ENCODE data around the gene DRICH1.
"Not testable (repeated sequence)": the region's sequence is repeated elsewhere in the genome, so short reads cannot be mapped to it uniquely, and the experiment has no call there.

DRICH1 gene

DNA sequence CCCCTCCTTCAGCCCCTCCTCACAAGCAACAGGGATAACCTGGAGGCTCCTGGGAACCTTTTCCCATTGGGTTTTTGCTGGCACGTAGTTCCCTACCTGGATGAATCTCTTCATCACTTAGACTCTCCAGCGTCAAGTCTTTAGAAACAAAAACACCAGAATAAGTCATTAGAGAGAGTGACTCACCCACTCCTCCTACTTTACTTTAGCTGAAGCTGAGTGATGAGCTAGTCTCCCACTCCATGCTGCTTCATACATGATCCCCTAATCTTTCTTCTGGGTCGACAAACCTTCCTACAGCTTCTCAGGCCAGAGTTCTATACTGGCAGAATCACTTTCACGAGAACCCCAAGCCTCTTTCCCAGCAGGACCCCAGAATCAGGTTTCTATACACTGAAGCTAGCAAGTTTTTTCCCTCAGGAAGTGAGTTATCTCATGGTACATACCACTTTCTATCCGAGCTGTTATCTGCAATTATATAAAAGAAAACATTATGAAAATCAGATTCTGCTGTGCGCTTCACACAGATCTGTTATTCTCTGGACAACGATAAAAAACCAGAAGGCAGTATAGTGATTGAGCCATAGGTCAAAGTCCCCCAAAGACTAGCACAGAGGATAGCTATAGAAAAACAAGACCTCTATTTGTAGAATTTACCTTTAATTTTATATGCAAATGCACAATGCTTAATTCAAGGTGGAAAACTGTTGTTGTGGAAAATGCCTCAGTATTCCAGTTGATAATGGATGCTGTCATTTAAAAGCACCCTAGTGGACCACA, 18.7 kb downstream of the DRICH1 start:
- Histone ChIP-seq H3K4me3 (ENCODE audit: low read length) (no peak overlapping the region), H3K9me3 (ENCODE audit: control insufficient read depth, low read length) (no peaks in the 10 kb centered on the region), H3K36me3 (ENCODE audit: control insufficient read depth, insufficient read depth, low read length, severe bottlenecking) (no peaks in the 10 kb centered on the region), H3K9ac (ENCODE audit: low read length) (no peak overlapping the region), H3K4me1 (ENCODE audit: control insufficient read depth, insufficient read depth, low read length) (no peaks in the 10 kb centered on the region), H3K27me3 (replicated peaks; ENCODE audit: control insufficient read depth, insufficient read depth, low read length) (peaks cover 6% of the 10 kb centered on the region)
- peak; percentile 6 for DNase-seq (ENCODE audit: low read depth)

- Histone ChIP-seq H3K9ac (ENCODE audit: low read length) (no peak overlapping the region), H3K4me3 (ENCODE audit: low read length) (no peak overlapping the region), H3K9me3 (ENCODE audit: control insufficient read depth, low read length) (no peaks in the 10 kb centered on the region), H3K27me3 (replicated peaks; ENCODE audit: control insufficient read depth, insufficient read depth, low read length) (peaks cover 6% of the 10 kb centered on the region), H3K4me1 (ENCODE audit: control insufficient read depth, insufficient read depth, low read length) (no peaks in the 10 kb centered on the region), H3K36me3 (ENCODE audit: control insufficient read depth, insufficient read depth, low read length, severe bottlenecking) (no peaks in the 10 kb centered on the region)
- DNase-seq (ENCODE audit: low read depth), result no peak
Measured at GRCh38 chr22:23609983-23610781, 21.9 kb downstream of the DRICH1 start.

DNA sequence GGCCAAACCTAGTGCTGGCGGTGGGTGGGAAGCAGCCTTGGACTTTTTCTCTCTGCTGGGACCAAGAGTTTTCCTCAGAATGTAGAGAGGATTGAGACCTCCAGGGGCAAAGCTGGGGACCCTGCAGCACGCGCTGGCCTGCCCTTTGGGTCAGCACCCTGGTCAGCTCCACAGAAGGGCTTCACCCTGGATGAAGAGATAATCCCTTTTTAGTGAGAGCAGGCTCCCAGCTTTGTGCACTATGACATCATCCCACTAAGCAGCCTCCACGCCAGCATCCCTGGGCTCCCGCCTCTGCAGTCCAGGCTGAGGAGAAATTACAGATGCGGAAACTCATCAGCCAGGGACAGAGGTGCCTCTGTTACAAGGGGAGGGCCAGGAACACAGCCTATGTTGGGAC, 23.5 kb downstream of the DRICH1 start:
- Histone ChIP-seq H3K36me3 (ENCODE audit: control insufficient read depth, insufficient read depth, low read length, severe bottlenecking) (no peaks in the 10 kb centered on the region), H3K27me3 (replicated peaks; ENCODE audit: control insufficient read depth, insufficient read depth, low read length) (peaks cover 13% of the 10 kb centered on the region), H3K4me3 (ENCODE audit: low read length) (no peak overlapping the region), H3K9me3 (ENCODE audit: control insufficient read depth, low read length) (no peaks in the 10 kb centered on the region), H3K9ac (ENCODE audit: low read length) (no peak overlapping the region), H3K4me1 (ENCODE audit: control insufficient read depth, insufficient read depth, low read length) (no peaks in the 10 kb centered on the region)
- DNase-seq (ENCODE audit: low read depth), result peak; percentile 8

GRCh38 chr22:23606204-23607131, 25.7 kb downstream of the DRICH1 start:
- Histone ChIP-seq H3K36me3 (ENCODE audit: control insufficient read depth, insufficient read depth, low read length, severe bottlenecking) (no peaks in the 10 kb centered on the region), H3K9ac (ENCODE audit: low read length) (no peak overlapping the region), H3K4me1 (ENCODE audit: control insufficient read depth, insufficient read depth, low read length) (no peaks in the 10 kb centered on the region), H3K4me3 (ENCODE audit: low read length) (no peak overlapping the region), H3K27me3 (replicated peaks; ENCODE audit: control insufficient read depth, insufficient read depth, low read length) (peaks cover 13% of the 10 kb centered on the region), H3K9me3 (ENCODE audit: control insufficient read depth, low read length) (no peaks in the 10 kb centered on the region)
- DNase-seq (ENCODE audit: low read depth), result no peak

- no peak for DNase-seq (ENCODE audit: low read depth)
- Histone ChIP-seq H3K9me3 (ENCODE audit: control insufficient read depth, low read length) (no peaks in the 10 kb centered on the region), H3K4me1 (ENCODE audit: control insufficient read depth, insufficient read depth, low read length) (no peaks in the 10 kb centered on the region), H3K9ac (ENCODE audit: low read length) (no peak overlapping the region), H3K36me3 (ENCODE audit: control insufficient read depth, insufficient read depth, low read length, severe bottlenecking) (no peaks in the 10 kb centered on the region), H3K27me3 (replicated peaks; ENCODE audit: control insufficient read depth, insufficient read depth, low read length) (peaks cover 13% of the 10 kb centered on the region), H3K4me3 (ENCODE audit: low read length) (no peak overlapping the region)
Measured at GRCh38 chr22:23604939-23605712, 27.0 kb downstream of the DRICH1 start.

DNA sequence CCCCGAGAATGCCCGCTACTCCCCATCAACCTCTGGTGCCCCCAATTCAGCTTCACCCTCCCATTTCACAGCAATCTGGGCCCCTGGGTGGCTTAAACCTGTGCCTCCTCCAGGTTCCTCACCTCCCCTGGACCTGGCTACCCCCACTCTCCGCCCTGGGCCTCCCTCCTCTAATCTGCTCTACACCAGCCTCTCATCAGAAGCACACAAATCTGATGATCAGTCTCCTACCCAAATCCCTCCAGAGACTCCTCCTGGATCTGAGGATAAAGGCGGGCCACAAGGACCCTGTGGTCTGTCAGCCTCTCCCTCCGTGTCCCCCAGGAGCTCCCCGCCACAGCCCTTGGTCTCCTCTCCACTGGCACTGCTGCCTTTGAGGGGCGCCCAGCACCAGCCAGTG, 28.9 kb downstream of the DRICH1 start:
- Histone ChIP-seq H3K9ac (ENCODE audit: low read length) (no peak overlapping the region), H3K4me3 (ENCODE audit: low read length) (no peak overlapping the region), H3K27me3 (replicated peaks; ENCODE audit: control insufficient read depth, insufficient read depth, low read length) (peaks cover 8% of the 10 kb centered on the region), H3K9me3 (ENCODE audit: control insufficient read depth, low read length) (no peaks in the 10 kb centered on the region), H3K4me1 (ENCODE audit: control insufficient read depth, insufficient read depth, low read length) (no peaks in the 10 kb centered on the region), H3K36me3 (ENCODE audit: control insufficient read depth, insufficient read depth, low read length, severe bottlenecking) (no peaks in the 10 kb centered on the region)
- no peak for DNase-seq (ENCODE audit: low read depth)

- no peaks in the 10 kb centered on the region for H3K36me3 ChIP-seq (ENCODE audit: control insufficient read depth, insufficient read depth, low read length, severe bottlenecking)
- H3K4me1 ChIP-seq (ENCODE audit: control insufficient read depth, insufficient read depth, low read length), result no peaks in the 10 kb centered on the region
- no peaks in the 10 kb centered on the region for H3K9me3 ChIP-seq (ENCODE audit: control insufficient read depth, low read length)
- no peak overlapping the region for H3K4me3 ChIP-seq (ENCODE audit: low read length)
- DNase-seq (ENCODE audit: low read depth), result no peak
- H3K27me3 ChIP-seq (replicated peaks; ENCODE audit: control insufficient read depth, insufficient read depth, low read length), result peaks cover 2% of the 10 kb centered on the region
- H3K9ac ChIP-seq (ENCODE audit: low read length), result no peak overlapping the region
Measured at GRCh38 chr22:23598805-23599518, 33.2 kb downstream of the DRICH1 start.

DNA sequence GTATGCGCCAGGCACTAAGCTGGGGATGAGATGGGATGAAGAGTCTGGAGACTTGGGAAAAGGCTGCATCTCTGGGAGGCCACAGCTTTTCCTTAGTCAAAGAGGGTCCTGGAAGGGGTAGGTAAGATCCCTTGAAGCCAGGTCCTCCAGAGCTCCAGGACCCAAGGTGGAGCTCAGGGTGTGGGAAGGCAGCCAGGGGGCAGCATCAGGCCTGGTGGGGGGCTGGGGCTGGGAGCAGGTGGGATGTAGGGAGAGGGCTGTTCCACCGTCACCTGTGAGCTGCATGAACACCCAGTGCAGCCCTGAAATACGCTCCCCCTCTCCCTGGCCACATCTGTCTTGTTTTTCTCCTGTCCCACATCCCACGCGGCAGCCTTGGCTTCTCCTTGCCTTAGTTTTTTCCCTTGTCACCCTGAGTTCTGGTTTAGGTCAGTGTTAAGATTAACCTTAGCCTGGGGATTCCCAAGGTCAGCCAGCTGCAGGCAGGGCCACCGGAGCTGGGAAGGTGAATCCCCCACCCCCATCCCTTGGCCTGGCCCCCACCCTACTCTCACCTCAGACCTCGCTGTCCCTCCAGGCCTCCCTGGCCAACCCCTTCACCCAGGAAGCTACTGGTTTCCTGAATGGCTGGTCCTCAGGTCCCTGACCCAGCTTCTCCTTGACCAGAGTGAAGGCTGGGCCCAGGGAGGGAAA, 34.4 kb downstream of the DRICH1 start:
- not testable (repeated sequence) for H3K4me1 ChIP-seq (ENCODE audit: control insufficient read depth, insufficient read depth, low read length); H3K9me3 ChIP-seq (ENCODE audit: control insufficient read depth, low read length); H3K4me3 ChIP-seq (ENCODE audit: low read length); DNase-seq (ENCODE audit: low read depth); H3K36me3 ChIP-seq (ENCODE audit: control insufficient read depth, insufficient read depth, low read length, severe bottlenecking); H3K9ac ChIP-seq (ENCODE audit: low read length); H3K27me3 ChIP-seq (replicated peaks; ENCODE audit: control insufficient read depth, insufficient read depth, low read length)

DNA sequence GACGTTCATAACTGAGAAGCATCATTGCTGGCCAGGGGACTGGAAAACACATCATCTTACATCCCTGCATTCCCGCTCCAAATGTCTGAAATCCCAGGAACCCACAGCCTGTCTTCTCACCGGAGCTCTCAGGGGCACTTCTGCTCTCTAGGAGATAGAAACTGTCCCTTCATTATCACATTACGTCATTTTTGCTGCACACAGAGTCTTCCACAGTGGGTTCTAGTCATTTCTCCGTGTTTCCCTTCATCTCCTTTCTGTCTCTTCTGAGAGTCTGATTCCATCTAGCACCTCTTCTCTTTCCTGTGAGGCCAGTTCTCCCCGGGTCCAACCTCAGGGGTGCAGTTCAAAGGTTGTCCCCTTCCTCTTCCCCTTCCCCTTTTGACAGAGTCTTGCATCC, 36.2 kb downstream of the DRICH1 start:
- not testable (repeated sequence) for H3K9me3 ChIP-seq (ENCODE audit: control insufficient read depth, low read length); H3K9ac ChIP-seq (ENCODE audit: low read length); DNase-seq (ENCODE audit: low read depth); H3K36me3 ChIP-seq (ENCODE audit: control insufficient read depth, insufficient read depth, low read length, severe bottlenecking); H3K4me1 ChIP-seq (ENCODE audit: control insufficient read depth, insufficient read depth, low read length); H3K4me3 ChIP-seq (ENCODE audit: low read length); H3K27me3 ChIP-seq (replicated peaks; ENCODE audit: control insufficient read depth, insufficient read depth, low read length)

- no peaks in the 10 kb centered on the region for H3K4me1 ChIP-seq (ENCODE audit: control insufficient read depth, insufficient read depth, low read length)
Measured at GRCh38 chr22:23591846-23592245, 40.3 kb downstream of the DRICH1 start.

More at GRCh38 chr22:23591846-23592245, 40.3 kb downstream of the DRICH1 start:
- Histone ChIP-seq H3K9me3 (ENCODE audit: control insufficient read depth, low read length) (no peaks in the 10 kb centered on the region), H3K9ac (ENCODE audit: low read length) (no peak overlapping the region), H3K27me3 (replicated peaks; ENCODE audit: control insufficient read depth, insufficient read depth, low read length) (no peaks in the 10 kb centered on the region), H3K36me3 (ENCODE audit: control insufficient read depth, insufficient read depth, low read length, severe bottlenecking) (no peaks in the 10 kb centered on the region), H3K4me3 (ENCODE audit: low read length) (no peak overlapping the region)
- DNase-seq (ENCODE audit: low read depth), result no peak

All from adipocyte (in vitro differentiated cells).